Fibroblast of lung (primary cell): ENCODE measurements around the gene RCCD1. TPM values are rescaled to one million over a fixed set of nuclear protein-coding genes. Genes with fewer than 3 reads are reported as not detected.

ENCODE experiments used
- DNase-seq, 2 donors: peaks; one replicate each; pipeline versions ENCODE4 v3.0.0 to v3.0.0-alpha.2; 2010; ENCODE audit warnings: low read depth in 2 of 2
- H2AFZ ChIP-seq: 2 replicates; pipeline ENCODE4 v1.5.1; 2012; ENCODE audit warnings: low read length, control low read depth, inconsistent platforms
- H3K27ac ChIP-seq: 2 replicates; pipeline ENCODE4 v1.5.1; 2011; ENCODE audit warnings: low read length, control low read depth; ENCODE audit not compliant: insufficient read depth
- H3K27me3 ChIP-seq: 2 replicates; pipeline ENCODE4 v1.5.1; 2011; ENCODE audit warnings: mild to moderate bottlenecking, low read length; ENCODE audit not compliant: control insufficient read depth, insufficient read depth
- H3K36me3 ChIP-seq: 2 replicates; pipeline ENCODE4 v1.5.1; 2011; ENCODE audit warnings: low read length; ENCODE audit not compliant: control insufficient read depth, insufficient read depth
- H3K4me1 ChIP-seq: 2 replicates; pipeline ENCODE4 v1.5.1; 2011; ENCODE audit warnings: low read length; ENCODE audit not compliant: control insufficient read depth, insufficient read depth; ENCODE audit errors: extremely low read depth
- H3K4me2 ChIP-seq: 2 replicates; pipeline ENCODE4 v1.5.1; 2011; ENCODE audit warnings: low read length, control low read depth; ENCODE audit not compliant: insufficient read depth; ENCODE audit errors: extremely low read depth
- H3K4me3 ChIP-seq, 4 experiments: fragments of 200-600 bp in 1 of 4; sonication (generic) in 1 of 4; replicated peaks in 1 of 4; 2 replicates each; pipeline ENCODE4 v1.5.1; 2011 to 2016; ENCODE audit warnings: low read length in 4 of 4, low read depth in 3 of 4, mild to moderate bottlenecking in 3 of 4, control low read depth in 2 of 4, inconsistent platforms in 1 of 4, mixed read lengths in 1 of 4; ENCODE audit not compliant: insufficient read depth in 1 of 4; ENCODE audit errors: control extremely low read depth in 1 of 4
- H3K79me2 ChIP-seq: 2 replicates; pipeline ENCODE4 v1.5.1; 2012; ENCODE audit warnings: mild to moderate bottlenecking, low read length, inconsistent platforms; ENCODE audit not compliant: control insufficient read depth, insufficient read depth
- H3K9ac ChIP-seq: 2 replicates; pipeline ENCODE4 v1.5.1; 2011; ENCODE audit warnings: mild to moderate bottlenecking, low read length, control low read depth; ENCODE audit not compliant: insufficient read depth
- H3K9me3 ChIP-seq: 2 replicates; pipeline ENCODE4 v1.5.1; 2012; ENCODE audit warnings: low read depth, low read length; ENCODE audit not compliant: control insufficient read depth, insufficient read depth
- H4K20me1 ChIP-seq: 2 replicates; pipeline ENCODE4 v1.5.1; 2011; ENCODE audit warnings: low read length; ENCODE audit not compliant: control insufficient read depth, insufficient read depth; ENCODE audit errors: extremely low read depth
- EZH2 ChIP-seq: IDR thresholded peaks from 2 replicates; pipeline ENCODE4 v1.5.1; 2012; ENCODE audit warnings: low read length, control low read depth, mild to moderate bottlenecking; ENCODE audit errors: missing control alignments
- polyA plus RNA-seq, 2 donors: library from polyadenylated mRNA; depleted of rRNA in 1 of 2; stranded (reverse) in 1 of 2; unstranded in 1 of 2; fragments of >200 nt; gene quantifications; 2 replicates each; pipeline ENCODE4 v1.2.1, GENCODE V29; 2011 to 2012; ENCODE audit warnings: missing spikeins in 1 of 2
- total RNA-seq: library from RNA; depleted of rRNA; stranded (reverse); fragments of >200 nt; gene quantifications from 2 replicates; pipeline ENCODE4 v1.2.1, GENCODE V29; 2014
- TF ChIP-seq, protein P1 (sequence below), 2 donors: IDR thresholded peaks in 1 of 2; conservative IDR thresholded peaks in 1 of 2; 1 replicate in 1 of 2; 2 replicates in 1 of 2; pipeline ENCODE4 v1.5.1; 2011 to 2012; ENCODE audit warnings: low read length in 2 of 2, control low read depth in 1 of 2, inconsistent platforms in 1 of 2, low read depth in 1 of 2, mild to moderate bottlenecking in 1 of 2

The RCCD1 gene
- total and polyA plus RNA-seq, 2 donors (not counting 1 experiment from before 2014, with no cell fraction given), result 5.9 to 14.2 TPM

DNA sequence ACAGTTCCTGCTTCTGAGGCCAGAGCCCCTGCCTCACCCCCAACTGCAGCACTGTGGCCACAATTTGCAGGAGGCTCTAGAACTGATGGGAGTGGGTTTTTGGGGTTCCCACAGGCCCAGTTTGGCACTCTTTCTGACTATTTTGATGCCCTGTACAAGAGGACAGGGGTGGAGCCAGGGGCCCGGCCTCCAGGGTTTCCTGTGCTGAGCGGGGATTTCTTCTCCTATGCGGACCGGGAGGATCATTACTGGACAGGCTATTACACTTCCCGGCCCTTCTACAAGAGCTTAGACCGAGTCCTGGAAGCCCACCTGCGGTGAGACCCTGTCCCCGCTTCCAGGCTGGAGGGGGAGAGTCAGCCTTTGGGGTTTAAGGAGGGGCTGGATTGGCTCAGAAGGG is 44.7 kb upstream of the RCCD1 start:
- Histone ChIP-seq H3K4me3 (no peak overlapping the region), H3K79me2 (no peaks in the 10 kb centered on the region), H2AFZ (no peak overlapping the region), H3K9ac (no peak overlapping the region), H3K27me3 (no peaks in the 10 kb centered on the region), H3K4me1 (no peaks in the 10 kb centered on the region), H3K27ac (no peak overlapping the region), H3K36me3 (peaks cover 22% of the 10 kb centered on the region), H3K9me3 (no peaks in the 10 kb centered on the region), H4K20me1 (no peaks in the 10 kb centered on the region), H3K4me2 (no peak overlapping the region)
- TF ChIP-seq, protein P1, sequence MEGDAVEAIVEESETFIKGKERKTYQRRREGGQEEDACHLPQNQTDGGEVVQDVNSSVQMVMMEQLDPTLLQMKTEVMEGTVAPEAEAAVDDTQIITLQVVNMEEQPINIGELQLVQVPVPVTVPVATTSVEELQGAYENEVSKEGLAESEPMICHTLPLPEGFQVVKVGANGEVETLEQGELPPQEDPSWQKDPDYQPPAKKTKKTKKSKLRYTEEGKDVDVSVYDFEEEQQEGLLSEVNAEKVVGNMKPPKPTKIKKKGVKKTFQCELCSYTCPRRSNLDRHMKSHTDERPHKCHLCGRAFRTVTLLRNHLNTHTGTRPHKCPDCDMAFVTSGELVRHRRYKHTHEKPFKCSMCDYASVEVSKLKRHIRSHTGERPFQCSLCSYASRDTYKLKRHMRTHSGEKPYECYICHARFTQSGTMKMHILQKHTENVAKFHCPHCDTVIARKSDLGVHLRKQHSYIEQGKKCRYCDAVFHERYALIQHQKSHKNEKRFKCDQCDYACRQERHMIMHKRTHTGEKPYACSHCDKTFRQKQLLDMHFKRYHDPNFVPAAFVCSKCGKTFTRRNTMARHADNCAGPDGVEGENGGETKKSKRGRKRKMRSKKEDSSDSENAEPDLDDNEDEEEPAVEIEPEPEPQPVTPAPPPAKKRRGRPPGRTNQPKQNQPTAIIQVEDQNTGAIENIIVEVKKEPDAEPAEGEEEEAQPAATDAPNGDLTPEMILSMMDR (conservative IDR thresholded peaks at IDR 0.05 in 1 of 2, IDR thresholded peaks at IDR 0.05 in 1 of 2; ENCODE audit: low read depth in 1 of 2, low read length in 2 of 2), result no peak
- TF ChIP-seq EZH2, result no peak
- no peak for DNase-seq

DNA sequence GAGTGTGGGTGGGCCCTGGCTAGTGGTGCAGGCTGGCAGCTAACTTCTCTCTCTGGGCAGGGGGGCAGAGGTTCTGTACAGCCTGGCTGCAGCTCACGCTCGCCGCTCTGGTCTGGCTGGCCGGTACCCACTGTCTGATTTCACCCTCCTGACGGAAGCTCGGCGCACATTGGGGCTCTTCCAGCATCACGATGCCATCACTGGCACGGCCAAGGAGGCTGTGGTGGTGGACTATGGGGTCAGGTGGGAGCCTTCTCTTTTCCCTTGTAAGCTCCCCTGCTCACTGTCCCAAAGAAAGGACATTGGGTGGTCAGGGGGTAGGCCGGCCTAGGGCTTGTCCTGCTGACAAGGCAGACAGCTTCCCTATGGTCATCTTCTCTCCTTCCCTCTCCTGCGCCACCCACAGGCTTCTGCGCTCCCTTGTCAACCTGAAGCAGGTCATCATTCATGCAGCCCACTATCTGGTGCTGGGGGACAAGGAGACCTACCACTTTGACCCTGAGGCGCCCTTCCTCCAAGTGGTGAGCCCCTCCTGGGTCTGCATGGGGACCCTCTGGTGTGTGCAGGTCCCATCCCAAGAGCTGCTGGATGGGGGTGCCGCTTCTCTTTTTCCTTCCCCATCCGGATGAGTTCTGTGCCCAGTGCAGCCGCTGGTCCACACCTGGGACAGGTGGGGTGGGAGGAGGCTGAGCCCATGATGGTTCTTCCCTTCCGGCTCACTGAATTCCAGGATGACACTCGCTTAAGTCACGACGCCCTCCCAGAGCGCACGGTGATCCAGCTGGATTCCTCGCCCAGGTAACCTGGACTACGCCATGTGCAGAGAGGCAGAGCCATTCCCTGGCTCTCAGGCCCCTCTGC is 44.0 kb upstream of the RCCD1 start:
- Histone ChIP-seq H3K27me3 (no peaks in the 10 kb centered on the region), H3K9ac (no peak overlapping the region), H3K9me3 (no peaks in the 10 kb centered on the region), H4K20me1 (no peaks in the 10 kb centered on the region), H3K79me2 (no peaks in the 10 kb centered on the region), H3K4me1 (no peaks in the 10 kb centered on the region), H3K27ac (no peak overlapping the region), H2AFZ (no peak overlapping the region), H3K4me3 (no peak overlapping the region), H3K36me3 (peaks cover 20% of the 10 kb centered on the region), H3K4me2 (no peak overlapping the region)
- TF ChIP-seq, protein P1 (conservative IDR thresholded peaks at IDR 0.05 in 1 of 2, IDR thresholded peaks at IDR 0.05 in 1 of 2; ENCODE audit: low read depth in 1 of 2, low read length in 2 of 2), result no peak
- TF ChIP-seq EZH2, result no peak
- no peak for DNase-seq

DNA sequence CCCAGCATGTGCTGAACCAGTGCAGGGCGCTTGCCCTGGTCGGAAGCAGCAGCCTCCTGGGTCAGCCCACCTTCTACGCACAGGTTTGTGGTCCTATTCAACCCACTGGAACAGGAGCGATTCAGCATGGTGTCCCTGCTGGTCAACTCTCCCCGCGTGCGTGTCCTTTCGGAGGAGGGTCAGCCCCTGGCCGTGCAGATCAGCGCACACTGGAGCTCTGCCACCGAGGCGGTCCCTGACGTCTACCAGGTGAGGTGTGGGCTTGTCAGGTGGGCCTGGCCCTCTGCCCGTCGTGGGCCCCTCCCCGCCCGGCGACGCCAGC is 43.4 kb upstream of the RCCD1 start:
- H3K36me3 ChIP-seq, result peaks cover 18% of the 10 kb centered on the region
- H3K9me3 ChIP-seq, result no peaks in the 10 kb centered on the region
- TF ChIP-seq EZH2, result no peak
- TF ChIP-seq, protein P1 (conservative IDR thresholded peaks at IDR 0.05 in 1 of 2, IDR thresholded peaks at IDR 0.05 in 1 of 2; ENCODE audit: low read depth in 1 of 2, low read length in 2 of 2), result no peak
- H4K20me1 ChIP-seq, result no peaks in the 10 kb centered on the region
- no peak overlapping the region for H3K27ac ChIP-seq
- DNase-seq, result no peak
- no peak overlapping the region for H3K4me3 ChIP-seq
- H3K27me3 ChIP-seq, result no peaks in the 10 kb centered on the region
- H3K4me2 ChIP-seq, result no peak overlapping the region
- H3K4me1 ChIP-seq, result no peaks in the 10 kb centered on the region
- H3K9ac ChIP-seq, result no peak overlapping the region
- no peak overlapping the region for H2AFZ ChIP-seq
- H3K79me2 ChIP-seq, result no peaks in the 10 kb centered on the region
